ENCODE results near the gene GJB6. TPM values are rescaled to one million over a fixed set of nuclear protein-coding genes. Genes with fewer than 3 reads are reported as not detected.
A peak's percentile ranks its signal among the peaks of the same experiment; 100 is the strongest.

GJB6 gene
- total RNA-seq, 2 experiments from 2014 or later = 19.8 to 26.0 TPM

DNA sequence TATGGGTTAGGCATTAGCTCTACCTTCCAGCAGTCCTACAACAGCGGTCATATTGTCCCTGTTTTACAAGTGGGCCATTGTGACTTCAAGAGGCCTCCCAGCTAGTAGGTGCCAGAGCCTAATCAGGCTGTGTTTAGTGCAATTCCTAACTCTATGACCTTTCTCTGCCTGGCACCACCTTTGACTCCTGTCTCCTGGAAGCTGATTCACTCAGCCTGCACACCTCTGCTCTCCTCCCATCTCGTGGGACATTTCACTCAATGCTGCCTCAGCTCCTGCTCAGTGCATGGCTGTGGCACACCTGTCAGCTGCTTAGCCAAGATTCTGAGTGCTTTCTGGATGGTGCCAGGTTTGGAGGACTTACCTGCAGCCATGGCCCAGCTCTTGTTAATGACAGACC lies 9.5 kb upstream of the GJB6 start:
- Histone ChIP-seq H3K4me1 (ENCODE audit: insufficient read depth, low read length) (no peaks in the 10 kb centered on the region), H3K9me3 (ENCODE audit: control insufficient read depth in 1 of 2, insufficient read depth in 1 of 2, low read length in 2 of 2) (no peaks in the 10 kb centered on the region), H3K36me3 (ENCODE audit: insufficient read depth, low read length) (no peaks in the 10 kb centered on the region), H3K27ac (ENCODE audit: low read depth in 1 of 2, low read length in 2 of 2) (no peak overlapping the region), H3K27me3 (ENCODE audit: control insufficient read depth in 1 of 2, insufficient read depth in 2 of 2, low read length in 2 of 2) (peaks cover 0 to 4% of the 10 kb centered on the region in 2 experiments), H3K4me3 (ENCODE audit: low read length) (no peak overlapping the region)
- POLR2A ChIA-PET = no interaction called here
- no peak overlapping the region for H3K4me3 Mint-ChIP-seq
- no peak for ATAC-seq (ENCODE audit: poor library complexity)
- intact Hi-C loops (cut with DNase I, micrococcal nuclease) = no loop called here
- no peak overlapping the region for H3K27ac Mint-ChIP-seq
- CTCF ChIA-PET = no interaction called here
- TF ChIP-seq, protein P1, sequence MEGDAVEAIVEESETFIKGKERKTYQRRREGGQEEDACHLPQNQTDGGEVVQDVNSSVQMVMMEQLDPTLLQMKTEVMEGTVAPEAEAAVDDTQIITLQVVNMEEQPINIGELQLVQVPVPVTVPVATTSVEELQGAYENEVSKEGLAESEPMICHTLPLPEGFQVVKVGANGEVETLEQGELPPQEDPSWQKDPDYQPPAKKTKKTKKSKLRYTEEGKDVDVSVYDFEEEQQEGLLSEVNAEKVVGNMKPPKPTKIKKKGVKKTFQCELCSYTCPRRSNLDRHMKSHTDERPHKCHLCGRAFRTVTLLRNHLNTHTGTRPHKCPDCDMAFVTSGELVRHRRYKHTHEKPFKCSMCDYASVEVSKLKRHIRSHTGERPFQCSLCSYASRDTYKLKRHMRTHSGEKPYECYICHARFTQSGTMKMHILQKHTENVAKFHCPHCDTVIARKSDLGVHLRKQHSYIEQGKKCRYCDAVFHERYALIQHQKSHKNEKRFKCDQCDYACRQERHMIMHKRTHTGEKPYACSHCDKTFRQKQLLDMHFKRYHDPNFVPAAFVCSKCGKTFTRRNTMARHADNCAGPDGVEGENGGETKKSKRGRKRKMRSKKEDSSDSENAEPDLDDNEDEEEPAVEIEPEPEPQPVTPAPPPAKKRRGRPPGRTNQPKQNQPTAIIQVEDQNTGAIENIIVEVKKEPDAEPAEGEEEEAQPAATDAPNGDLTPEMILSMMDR (IDR thresholded peaks at IDR 0.05) = no peak
- no peaks in the 10 kb centered on the region for H3K4me1 Mint-ChIP-seq (ENCODE audit: low read depth)
- peaks cover 9% of the 10 kb centered on the region for H3K27me3 Mint-ChIP-seq
- H3K36me3 Mint-ChIP-seq (ENCODE audit: low read depth) = no peaks in the 10 kb centered on the region
- H3K9me3 Mint-ChIP-seq = no peaks in the 10 kb centered on the region
- DNase-seq = no peak

DNA sequence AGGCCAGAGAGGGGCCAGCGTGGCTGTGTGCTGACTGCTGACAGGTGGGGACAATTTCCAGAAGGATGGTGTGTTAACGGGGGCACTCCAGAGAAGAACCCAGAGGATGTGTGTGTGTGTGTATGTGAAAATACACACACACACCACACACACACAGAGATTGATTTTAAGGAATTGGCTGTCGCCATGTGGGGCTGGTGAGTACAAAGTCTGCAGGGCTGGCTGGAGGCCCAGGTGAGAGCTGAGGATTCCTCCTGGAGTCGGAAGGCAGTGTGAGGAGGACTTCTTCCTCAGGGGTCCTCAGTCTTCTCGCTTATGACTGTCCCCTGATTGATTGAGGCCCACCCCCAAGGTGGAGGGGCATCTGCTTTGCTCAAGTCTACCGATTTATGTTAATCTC lies 7.6 kb upstream of the GJB6 start:
- TF ChIP-seq, protein P1 (IDR thresholded peaks at IDR 0.05) = no peak
- Histone ChIP-seq H3K4me1 (ENCODE audit: insufficient read depth, low read length) (no peaks in the 10 kb centered on the region), H3K4me3 (ENCODE audit: low read length) (no peak overlapping the region), H3K27ac (ENCODE audit: low read depth in 1 of 2, low read length in 2 of 2) (no peak overlapping the region), H3K9me3 (ENCODE audit: control insufficient read depth in 1 of 2, insufficient read depth in 1 of 2, low read length in 2 of 2) (no peaks in the 10 kb centered on the region), H3K36me3 (ENCODE audit: insufficient read depth, low read length) (no peaks in the 10 kb centered on the region), H3K27me3 (ENCODE audit: control insufficient read depth in 1 of 2, insufficient read depth in 2 of 2, low read length in 2 of 2) (peaks cover 0 to 9% of the 10 kb centered on the region in 2 experiments)
- Mint-ChIP-seq H3K9me3 (no peaks in the 10 kb centered on the region), H3K4me1 (ENCODE audit: low read depth) (no peaks in the 10 kb centered on the region), H3K27ac (no peak overlapping the region), H3K4me3 (no peak overlapping the region), H3K27me3 (peaks cover 9% of the 10 kb centered on the region), H3K36me3 (ENCODE audit: low read depth) (no peaks in the 10 kb centered on the region)
- ATAC-seq (ENCODE audit: poor library complexity) = no peak
- intact Hi-C loops (cut with DNase I, micrococcal nuclease) = no loop called here
- DNase-seq = no peak
- ChIA-PET CTCF (no interaction called here), POLR2A (no interaction called here)

DNA sequence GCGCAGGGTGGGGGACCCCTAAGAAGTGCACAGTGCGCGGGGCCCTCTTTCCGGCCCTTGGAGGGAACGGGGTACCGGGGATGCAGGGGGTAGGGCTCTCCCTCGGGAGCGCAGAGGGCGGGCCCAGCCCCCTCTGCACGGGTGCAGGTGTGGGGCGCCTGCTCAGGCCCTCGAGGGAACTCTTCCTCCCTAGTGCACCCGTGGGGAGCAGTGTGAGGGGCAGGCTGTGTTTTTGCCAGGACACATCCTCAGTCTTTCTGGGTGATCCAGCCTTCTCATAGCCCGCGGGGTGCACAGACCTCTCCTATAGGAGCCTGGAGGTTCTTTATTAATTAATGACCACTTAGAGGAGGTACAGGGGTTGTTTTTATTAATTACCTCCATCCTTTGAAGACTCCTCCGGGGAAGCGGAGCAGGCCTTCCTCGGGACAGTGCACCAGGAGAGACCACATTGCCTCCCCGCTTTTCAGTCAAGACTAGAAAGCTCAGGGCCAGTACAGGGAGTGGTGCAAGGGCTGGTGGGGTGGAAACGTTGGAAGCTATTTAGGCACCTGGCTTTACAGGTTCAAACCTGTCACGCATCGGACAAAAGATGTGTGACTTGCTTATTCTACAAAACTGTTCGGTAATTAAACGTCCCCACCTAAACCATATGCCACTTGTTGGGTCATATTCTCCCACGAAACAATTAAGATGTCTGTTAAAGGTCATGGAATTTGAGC lies 598 bp upstream of the GJB6 start:
- peak overlapping the region; percentile 42 for H3K4me3 Mint-ChIP-seq
- CTCF ChIA-PET = no interaction called here
- H3K4me1 ChIP-seq (ENCODE audit: insufficient read depth, low read length) = peaks cover 21% of the 10 kb centered on the region
- no peak overlapping the region for H3K27ac ChIP-seq (ENCODE audit: low read depth in 1 of 2, low read length in 2 of 2)
- POLR2A ChIA-PET = no interaction called here
- no peaks in the 10 kb centered on the region for H3K9me3 ChIP-seq (ENCODE audit: control insufficient read depth in 1 of 2, insufficient read depth in 1 of 2, low read length in 2 of 2)
- TF ChIP-seq, protein P1 (IDR thresholded peaks at IDR 0.05) = no peak
- intact Hi-C loops (cut with DNase I, micrococcal nuclease) = no loop called here
- H3K4me3 ChIP-seq (ENCODE audit: low read length) = peak overlapping the region; percentile 55
- peaks cover 10% of the 10 kb centered on the region for H3K4me1 Mint-ChIP-seq (ENCODE audit: low read depth)
- DNase-seq = no peak
- H3K27ac Mint-ChIP-seq = no peak overlapping the region
- no peaks in the 10 kb centered on the region for H3K36me3 Mint-ChIP-seq (ENCODE audit: low read depth)
- H3K27me3 Mint-ChIP-seq = peaks cover 5% of the 10 kb centered on the region
- no peaks in the 10 kb centered on the region for H3K36me3 ChIP-seq (ENCODE audit: insufficient read depth, low read length)
- ATAC-seq (ENCODE audit: poor library complexity) = no peak
- no peaks in the 10 kb centered on the region for H3K9me3 Mint-ChIP-seq
- peaks cover 11 to 13% of the 10 kb centered on the region in 2 experiments for H3K27me3 ChIP-seq (ENCODE audit: control insufficient read depth in 1 of 2, insufficient read depth in 2 of 2, low read length in 2 of 2)

Data from CD4-positive, alpha-beta T cell (primary cell).